GM23338 (cell line): Measurements from ENCODE around the gene AOPEP. TPM values are rescaled to one million over a fixed set of nuclear protein-coding genes. Genes with fewer than 3 reads are reported as not detected.

Source experiments
- ATAC-seq: fragments of 200-7000 bp; cut with Tn5 transposase; 3 replicates; pipeline ENCODE4 v1.9.1; 2020
- DNase-seq: peaks from one replicate; pipeline ENCODE4 v3.0.0-alpha.2; 2015; ENCODE audit warnings: low spot score
- H2AFZ ChIP-seq: fragments of 200-600 bp; sonication (generic); 2 replicates; pipeline ENCODE4 v1.8.0; 2016; ENCODE audit warnings: antibody characterized with exemption, mild to moderate bottlenecking, moderate library complexity
- H3F3A ChIP-seq: fragments of 200-600 bp; sonication (generic); replicated peaks from 2 replicates; pipeline ENCODE4 v1.8.0; 2017; ENCODE audit warnings: antibody characterized with exemption, mixed run types, low read depth
- H3K27ac ChIP-seq: fragments of 200-600 bp; sonication (generic); 2 replicates; pipeline ENCODE4 v1.6.1; 2016; ENCODE audit warnings: low read depth
- H3K27me3 ChIP-seq: fragments of 200-600 bp; sonication (generic); 2 replicates; pipeline ENCODE4 v1.8.0; 2016; ENCODE audit warnings: mild to moderate bottlenecking, mixed run types, moderate library complexity; ENCODE audit not compliant: insufficient read depth
- H3K36me3 ChIP-seq: fragments of 200-600 bp; sonication (generic); 2 replicates; pipeline ENCODE4 v1.8.0; 2016; ENCODE audit warnings: mild to moderate bottlenecking; ENCODE audit not compliant: insufficient read depth
- H3K4me1 ChIP-seq: fragments of 200-600 bp; sonication (generic); 2 replicates; pipeline ENCODE4 v1.8.0; 2016; ENCODE audit warnings: mild to moderate bottlenecking, moderate library complexity; ENCODE audit not compliant: insufficient read depth
- H3K4me2 ChIP-seq: fragments of 200-600 bp; sonication (generic); 2 replicates; pipeline ENCODE4 v1.7.1; 2017; ENCODE audit warnings: mixed run types
- H3K4me3 ChIP-seq: fragments of 200-600 bp; sonication (generic); 2 replicates; pipeline ENCODE4 v1.6.1; 2016; ENCODE audit warnings: mixed run types
- H3K79me2 ChIP-seq: fragments of 200-600 bp; sonication (generic); replicated peaks from 2 replicates; pipeline ENCODE4 v1.8.0; 2017; ENCODE audit warnings: mild to moderate bottlenecking; ENCODE audit not compliant: insufficient read depth
- H3K9me2 ChIP-seq: fragments of 200-600 bp; sonication (generic); 2 replicates; pipeline ENCODE4 v1.8.0; 2017; ENCODE audit not compliant: insufficient read depth
- H4K20me1 ChIP-seq: fragments of 200-600 bp; sonication (generic); replicated peaks from 2 replicates; pipeline ENCODE4 v1.8.0; 2017; ENCODE audit warnings: mild to moderate bottlenecking; ENCODE audit not compliant: insufficient read depth
- H3K27ac Mint-ChIP-seq: 2 replicates; pipeline ENCODE4 v1.8.0; 2020; ENCODE audit warnings: inconsistent platforms, mild to moderate bottlenecking, moderate library complexity, mixed read lengths
- H3K27me3 Mint-ChIP-seq: 3 replicates; pipeline ENCODE4 v1.8.0; 2022; ENCODE audit warnings: low read depth, mild to moderate bottlenecking, moderate library complexity, mixed read lengths, inconsistent platforms; ENCODE audit not compliant: insufficient read depth, poor library complexity
- H3K36me3 Mint-ChIP-seq: 3 replicates; pipeline ENCODE4 v1.8.0; 2021; ENCODE audit warnings: low read depth, mild to moderate bottlenecking, inconsistent platforms, moderate library complexity, mixed read lengths
- H3K4me1 Mint-ChIP-seq: 3 replicates; pipeline ENCODE4 v1.8.0; 2020; ENCODE audit warnings: mild to moderate bottlenecking, inconsistent platforms, mixed read lengths
- H3K4me3 Mint-ChIP-seq: 3 replicates; pipeline ENCODE4 v1.8.0; 2021; ENCODE audit warnings: moderate library complexity, mild to moderate bottlenecking, inconsistent platforms, mixed read lengths
- H3K9me3 Mint-ChIP-seq: 3 replicates; pipeline ENCODE4 v1.8.0; 2020; ENCODE audit warnings: moderate library complexity, mild to moderate bottlenecking, inconsistent platforms, mixed read lengths
- CTCF ChIP-seq, 2 experiments: fragments of 200-600 bp in 1 of 2; sonication (generic) in 1 of 2; conservative IDR thresholded peaks; 2 replicates each; pipeline versions ENCODE4 v1.5.1 to v1.6.1; 2016 to 2017; ENCODE audit warnings: antibody characterized with exemption in 2 of 2, low read depth in 2 of 2, mild to moderate bottlenecking in 2 of 2, moderate library complexity in 1 of 2
- EZH2phosphoT487 ChIP-seq: fragments of 200-600 bp; sonication (generic); IDR thresholded peaks from one replicate; pipeline ENCODE4 v1.8.1; 2018; ENCODE audit warnings: antibody characterized with exemption; ENCODE audit not compliant: unreplicated experiment
- NANOG ChIP-seq: IDR thresholded peaks from 2 replicates; pipeline ENCODE4 v1.6.1; 2016; ENCODE audit warnings: antibody characterized with exemption, borderline replicate concordance
- POLR2AphosphoS5 ChIP-seq: IDR thresholded peaks from 2 replicates; pipeline ENCODE4 v1.6.1; 2016; ENCODE audit warnings: antibody characterized with exemption, low read depth
- ZNF114 ChIP-seq: fragments of 250-450 bp; sonication (Bioruptor Pico); IDR thresholded peaks from 2 replicates; pipeline ENCODE4 v1.5.0; 2020; ENCODE audit warnings: mild to moderate bottlenecking, moderate library complexity
- ZNF462 ChIP-seq: fragments of 250-450 bp; sonication (Bioruptor Pico); IDR thresholded peaks from 2 replicates; pipeline ENCODE4 v1.5.0; 2020; ENCODE audit warnings: mild to moderate bottlenecking, moderate library complexity
- polyA plus RNA-seq: library from polyadenylated mRNA; unstranded; fragments of >200 nt; fragmentation: Nextera tagmentation; extraction: Ambion mirVana; gene quantifications from 2 replicates; pipeline ENCODE4 v1.2.1, GENCODE V29; 2016
- total RNA-seq: library from RNA; depleted of rRNA; stranded (reverse); fragments of >200 nt; shearing (Covaris generic); gene quantifications from 2 replicates; pipeline ENCODE4 v1.2.3, GENCODE V29; 2014

Gene AOPEP
- total and polyA plus RNA-seq, 2 experiments from 2014 or later, result 7.0 to 16.5 TPM

GRCh38 chr9:94720846-94721549 lies 5.5 kb upstream of the AOPEP start (continued):
- no peak for TF ChIP-seq ZNF462
- TF ChIP-seq ZNF114 (CRISPR knock-in tag), result no peak
- no peak for TF ChIP-seq EZH2phosphoT487

- H3K4me3 Mint-ChIP-seq, result no peak overlapping the region
- no peak for DNase-seq
- H3K36me3 ChIP-seq, result no peaks in the 10 kb centered on the region
- H3K36me3 Mint-ChIP-seq, result no peaks in the 10 kb centered on the region
- no peaks in the 10 kb centered on the region for H3F3A ChIP-seq
- H3K4me1 Mint-ChIP-seq, result peaks cover 3% of the 10 kb centered on the region; the same call in 1 of the 3 replicates
- H3K27me3 ChIP-seq, result no peaks in the 10 kb centered on the region
- no peaks in the 10 kb centered on the region for H3K4me1 ChIP-seq
- H2AFZ ChIP-seq, result no peak overlapping the region
- no peaks in the 10 kb centered on the region for H3K79me2 ChIP-seq
- ATAC-seq, result no peak
- no peaks in the 10 kb centered on the region; the same call in 1 of the 2 replicates for H3K9me2 ChIP-seq
- H3K27ac ChIP-seq, result no peak overlapping the region
- H3K4me3 ChIP-seq, result no peak overlapping the region
- no peak overlapping the region for H3K4me2 ChIP-seq
- H3K27ac Mint-ChIP-seq, result no peak overlapping the region
- H3K9me3 Mint-ChIP-seq, result peaks cover 3% of the 10 kb centered on the region; the same call in 1 of the 3 replicates
- no peaks in the 10 kb centered on the region for H4K20me1 ChIP-seq
- H3K27me3 Mint-ChIP-seq, result peaks cover 4% of the 10 kb centered on the region
- TF ChIP-seq ZNF462 (no peak), CTCF (conservative IDR thresholded peaks at IDR 0.05; ENCODE audit: low read depth in 2 of 2) (no peak), NANOG (no peak), POLR2AphosphoS5 (no peak)
These were observed 4.7 kb upstream of the AOPEP start for GRCh38 chr9:94721754-94722153.
